RWPE2 (cell line): Measurements from ENCODE around the gene PODNL1.

Experiments used
- ATAC-seq: fragments of 200-7000 bp; cut with Tn5 transposase; 3 replicates; pipeline ENCODE4 v1.9.1; 2021; ENCODE audit warnings: low read depth
- DNase-seq: peaks from one replicate; pipeline ENCODE4 v3.0.0-alpha.2; 2020; ENCODE audit warnings: low spot score
- H3K27ac ChIP-seq: fragments of 450-650 bp; 2 replicates; pipeline ENCODE4 v1.5.1; 2017; ENCODE audit warnings: mild to moderate bottlenecking; ENCODE audit not compliant: poor library complexity, severe bottlenecking
- H3K27me3 ChIP-seq: fragments of 250-450 bp; sonication (Bioruptor Pico); 2 replicates; pipeline ENCODE4 v1.5.1; 2021; ENCODE audit warnings: mild to moderate bottlenecking, moderate library complexity; ENCODE audit not compliant: insufficient read depth, poor library complexity, severe bottlenecking
- H3K36me3 ChIP-seq: fragments of 250-450 bp; sonication (Bioruptor Pico); 2 replicates; pipeline ENCODE4 v1.5.1; 2020; ENCODE audit warnings: low read depth, mild to moderate bottlenecking, moderate library complexity
- H3K4me1 ChIP-seq: fragments of 250-450 bp; sonication (Bioruptor Pico); 2 replicates; pipeline ENCODE4 v1.5.1; 2021; ENCODE audit warnings: mild to moderate bottlenecking, moderate library complexity; ENCODE audit not compliant: insufficient read depth, poor library complexity, severe bottlenecking
- H3K4me3 ChIP-seq: fragments of 250-450 bp; sonication (Bioruptor Pico); 2 replicates; pipeline ENCODE4 v1.5.1; 2021; ENCODE audit warnings: mild to moderate bottlenecking, moderate library complexity; ENCODE audit not compliant: severe bottlenecking
- H3K9me3 ChIP-seq: fragments of 250-450 bp; sonication (Bioruptor Pico); 2 replicates; pipeline ENCODE4 v1.5.1; 2021; ENCODE audit warnings: mild to moderate bottlenecking, moderate library complexity; ENCODE audit not compliant: severe bottlenecking
- CTCF ChIP-seq: fragments of 450-650 bp; IDR thresholded peaks from one replicate; pipeline ENCODE4 v1.5.1; 2017; ENCODE audit warnings: mild to moderate bottlenecking, moderate library complexity; ENCODE audit not compliant: poor library complexity, severe bottlenecking

PODNL1 gene

GRCh38 chr19:13931391-13932148, 6.6 kb downstream of the PODNL1 start:
- no peak for TF ChIP-seq CTCF
- Histone ChIP-seq H3K4me1 (peaks cover 2% of the 10 kb centered on the region), H3K9me3 (no peaks in the 10 kb centered on the region), H3K27me3 (no peaks in the 10 kb centered on the region), H3K36me3 (peaks cover 4% of the 10 kb centered on the region), H3K4me3 (no peak overlapping the region), H3K27ac (no peak overlapping the region)
- ATAC-seq (no peak), DNase-seq (no peak)

DNA sequence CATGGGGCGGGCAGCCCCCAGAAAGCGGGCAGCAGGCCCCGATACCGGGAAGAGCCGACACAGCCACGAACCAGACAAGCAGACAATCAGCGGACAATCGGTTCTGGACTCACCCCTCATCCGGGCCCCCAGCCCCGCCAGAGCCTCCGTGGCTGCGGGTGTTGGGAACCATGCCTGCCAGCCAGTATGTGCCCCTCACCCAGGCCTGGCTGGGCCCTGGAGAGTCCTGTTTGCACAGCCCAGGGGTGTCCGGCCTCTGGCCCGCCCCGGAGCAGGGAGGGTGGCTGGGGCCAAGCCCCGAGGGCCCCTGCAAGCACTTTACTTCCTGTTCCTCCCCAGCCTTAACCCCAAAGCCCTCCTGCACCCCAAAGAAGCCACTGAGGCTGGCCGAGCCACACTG, 7.8 kb downstream of the PODNL1 start:
- H3K27me3 ChIP-seq, result no peaks in the 10 kb centered on the region
- peaks cover 2% of the 10 kb centered on the region for H3K4me1 ChIP-seq
- DNase-seq (no peak), ATAC-seq (no peak)
- no peaks in the 10 kb centered on the region for H3K9me3 ChIP-seq
- TF ChIP-seq CTCF, result no peak
- peaks cover 10% of the 10 kb centered on the region for H3K36me3 ChIP-seq
- no peak overlapping the region for H3K4me3 ChIP-seq
- H3K27ac ChIP-seq, result no peak overlapping the region

- peaks cover 12% of the 10 kb centered on the region for H3K36me3 ChIP-seq
- H3K4me1 ChIP-seq, result peaks cover 2% of the 10 kb centered on the region
- H3K4me3 ChIP-seq, result no peak overlapping the region
- no peaks in the 10 kb centered on the region for H3K9me3 ChIP-seq
- no peak overlapping the region for H3K27ac ChIP-seq
- TF ChIP-seq CTCF, result no peak
- H3K27me3 ChIP-seq, result no peaks in the 10 kb centered on the region
- no peak for DNase-seq
- no peak for ATAC-seq
Observed at GRCh38 chr19:13929956-13930355, 8.3 kb downstream of the PODNL1 start.

DNA sequence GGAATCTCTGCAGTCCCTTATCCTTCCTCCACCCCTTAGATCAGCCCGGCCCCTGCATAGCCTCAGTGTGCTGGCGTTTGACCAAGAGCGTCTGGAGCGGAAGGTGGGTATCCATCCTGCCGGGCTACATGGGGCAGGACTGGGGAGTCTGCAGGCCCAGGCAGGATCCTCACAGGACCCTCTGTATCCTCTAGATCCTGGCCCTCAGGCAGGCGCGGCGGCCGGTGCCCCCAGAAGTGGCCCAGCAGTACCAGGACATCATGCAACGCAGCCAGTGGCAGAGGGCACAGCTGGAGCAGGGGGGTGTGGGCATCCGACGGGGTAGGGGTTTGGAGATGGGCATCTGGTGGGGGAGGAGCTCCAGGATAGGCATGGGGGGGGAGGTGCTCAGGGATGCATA, 8.9 kb downstream of the PODNL1 start:
- H3K36me3 ChIP-seq, result peaks cover 16% of the 10 kb centered on the region
- TF ChIP-seq CTCF, result no peak
- no peak overlapping the region for H3K4me3 ChIP-seq
- DNase-seq, result no peak
- H3K27ac ChIP-seq, result no peak overlapping the region
- H3K9me3 ChIP-seq, result no peaks in the 10 kb centered on the region
- H3K4me1 ChIP-seq, result peaks cover 2% of the 10 kb centered on the region
- ATAC-seq, result no peak
- no peaks in the 10 kb centered on the region for H3K27me3 ChIP-seq

GRCh38 chr19:13926715-13927114, 11.5 kb downstream of the PODNL1 start:
- Histone ChIP-seq H3K9me3 (no peaks in the 10 kb centered on the region), H3K27me3 (no peaks in the 10 kb centered on the region), H3K4me3 (no peak overlapping the region), H3K4me1 (no peaks in the 10 kb centered on the region), H3K36me3 (peaks cover 33% of the 10 kb centered on the region), H3K27ac (no peak overlapping the region)
- TF ChIP-seq CTCF, result no peak
- ATAC-seq (no peak), DNase-seq (no peak)
